NB4 (cell line): ENCODE measurements around the gene TRA2B.

Source experiments
- CTCF ChIP-seq: IDR thresholded peaks from one replicate; pipeline ENCODE4 v1.5.1; 2012; ENCODE audit warnings: low read depth, low read length
- MAX ChIP-seq: IDR thresholded peaks from 2 replicates; pipeline ENCODE4 v1.6.1; 2011; ENCODE audit warnings: low read depth, low read length
- MYC ChIP-seq: IDR thresholded peaks from 2 replicates; pipeline ENCODE4 v1.6.1; 2011; ENCODE audit warnings: low read depth, low read length

GRCh38 chr3:185979721-185980121, 41.9 kb upstream of the TRA2B start:
- TF ChIP-seq MAX (no peak), CTCF (no peak), MYC (no peak)
